ENCODE results near the gene RMC1. TPM values are rescaled to one million over a fixed set of nuclear protein-coding genes. Genes with fewer than 3 reads are reported as not detected.
"Not testable (repeated sequence)": the region's sequence is repeated elsewhere in the genome, so short reads cannot be mapped to it uniquely, and the experiment has no call there.

Gene RMC1
- total RNA-seq, 2 experiments from 2014 or later: 26.2 to 29.7 TPM

DNA sequence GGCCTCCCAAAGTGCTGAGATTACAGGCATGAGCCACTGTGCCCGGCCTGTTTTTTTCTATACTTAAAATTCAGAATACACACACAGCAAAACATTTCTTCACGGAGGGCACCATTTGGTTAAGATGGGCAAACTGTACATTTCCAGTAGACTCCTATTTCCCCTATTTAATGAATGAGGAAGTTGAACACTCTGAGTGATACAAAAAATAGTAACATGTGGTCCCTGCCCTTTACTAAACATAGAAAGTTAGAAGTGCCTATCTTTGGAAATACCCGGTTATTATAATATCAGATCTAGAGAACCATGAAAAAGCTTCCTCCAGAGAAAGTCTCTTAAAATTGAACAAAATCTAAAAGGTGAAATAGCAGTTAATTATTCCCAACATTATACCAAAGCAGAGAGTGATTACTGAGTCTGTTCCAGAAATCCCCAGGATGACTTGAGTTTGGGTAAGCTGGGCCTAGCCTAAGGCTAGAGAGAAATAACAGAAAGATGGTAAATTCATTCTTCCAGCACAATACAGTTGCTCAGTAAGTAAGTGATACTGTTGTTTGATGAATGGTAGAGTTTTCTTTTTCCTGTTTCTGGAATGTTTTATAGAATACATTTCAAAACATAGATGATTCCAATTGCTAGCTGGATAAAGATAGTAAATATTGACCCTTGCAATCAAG lies 23.3 kb upstream of the RMC1 start:
- Mint-ChIP-seq H3K36me3 (ENCODE audit: low read depth) (peaks cover 13% of the 10 kb centered on the region), H3K27ac (peak overlapping the region; percentile 38)
- intact Hi-C loops (cut with micrococcal nuclease): no loop called here

DNA sequence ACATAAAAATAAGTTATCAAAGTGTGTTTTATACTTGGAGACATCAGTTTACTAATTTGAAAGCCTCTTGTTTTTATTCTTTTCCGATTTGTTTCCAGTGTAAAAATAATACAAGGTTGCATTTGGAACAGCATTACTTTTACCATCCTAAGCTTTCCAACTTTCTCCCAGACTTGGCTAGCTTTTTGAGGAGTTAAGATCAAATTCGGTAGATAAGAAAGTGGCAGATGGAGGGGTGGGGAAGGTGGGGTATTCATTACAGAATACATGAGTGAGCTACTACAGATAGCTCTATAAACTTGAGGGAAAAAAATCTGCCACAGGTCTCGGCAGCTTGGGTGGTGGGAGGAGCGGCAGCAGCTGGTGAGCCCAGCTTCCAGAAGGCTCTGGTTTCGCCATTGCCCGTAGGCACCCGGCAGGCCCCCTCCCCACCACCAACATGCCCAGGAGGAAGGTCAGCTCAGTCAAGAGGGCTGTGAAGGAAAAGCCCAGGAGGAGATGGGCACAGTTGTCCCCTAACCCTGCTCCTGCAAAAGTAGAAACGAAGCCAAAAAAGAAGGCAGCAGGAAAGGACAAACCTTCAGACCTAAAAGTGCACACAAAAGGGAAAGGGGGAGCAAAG lies 18.6 kb upstream of the RMC1 start:
- Mint-ChIP-seq H3K27ac (peak overlapping the region; percentile 30), H3K9me3 (no peaks in the 10 kb centered on the region)
- CTCF ChIA-PET: interaction anchor here (0.6 to 2.1 kb wide), 3 partner anchors 14 to 129 kb away, joined by 3 to 13 read pairs (median 6); no protein-coding TSS in a partner anchor

More for the DNA sequence above, 23.3 kb upstream of the RMC1 start:
- Mint-ChIP-seq H3K4me3 (no peak overlapping the region), H3K27me3 (ENCODE audit: low read depth) (no peaks in the 10 kb centered on the region), H3K9me3 (no peaks in the 10 kb centered on the region), H3K4me1 (ENCODE audit: low read depth) (no peaks in the 10 kb centered on the region)
- CTCF ChIA-PET: interaction anchor here (0.6 to 2.1 kb wide), 3 partner anchors 10 to 36 kb away, joined by 4 to 6 read pairs (median 4); no protein-coding TSS in a partner anchor
- no peak for DNase-seq

DNA sequence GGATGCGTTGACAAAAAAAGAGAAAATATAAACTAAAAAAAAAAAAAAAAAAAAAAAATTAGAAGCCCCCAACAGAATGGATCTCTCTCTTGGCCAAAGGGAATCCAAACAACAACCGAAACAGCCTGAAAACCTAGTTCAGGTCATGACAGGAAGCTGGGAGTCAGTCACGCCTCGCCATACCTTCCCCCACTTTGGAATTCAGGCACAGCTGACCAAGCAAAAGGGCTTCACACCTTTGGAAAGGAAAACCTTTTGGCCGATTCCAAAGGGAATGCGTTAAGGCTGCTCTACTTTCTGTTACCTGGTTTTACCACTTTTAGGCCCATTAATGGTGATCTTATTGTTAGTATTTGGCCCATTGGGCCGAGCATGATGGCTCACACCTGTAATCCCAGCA lies 17.9 kb upstream of the RMC1 start:
- intact Hi-C loops (cut with micrococcal nuclease): loop anchor here (5.0 kb wide), 1 partner anchor 253 kb away; no protein-coding TSS in a partner anchor
- no peaks in the 10 kb centered on the region for H3K27me3 Mint-ChIP-seq (ENCODE audit: low read depth)
- H3K9me3 Mint-ChIP-seq: no peaks in the 10 kb centered on the region
- CTCF ChIA-PET: interaction anchor here (1.3 to 2.1 kb wide), 2 partner anchors 13 to 31 kb away, joined by 6 to 13 read pairs; no protein-coding TSS in a partner anchor
- H3K4me3 Mint-ChIP-seq: no peak overlapping the region
- no peak overlapping the region for H3K27ac Mint-ChIP-seq
- peaks cover 19% of the 10 kb centered on the region for H3K4me1 Mint-ChIP-seq (ENCODE audit: low read depth)
- peaks cover 5% of the 10 kb centered on the region for H3K36me3 Mint-ChIP-seq (ENCODE audit: low read depth)
- no peak for DNase-seq

More for the DNA sequence above, 18.6 kb upstream of the RMC1 start:
- Mint-ChIP-seq H3K4me1 (ENCODE audit: low read depth) (peaks cover 19% of the 10 kb centered on the region), H3K36me3 (ENCODE audit: low read depth) (peaks cover 5% of the 10 kb centered on the region), H3K27me3 (ENCODE audit: low read depth) (no peaks in the 10 kb centered on the region), H3K4me3 (no peak overlapping the region)
- intact Hi-C loops (cut with micrococcal nuclease): loop anchor here (5.0 kb wide), 1 partner anchor 252 kb away; no protein-coding TSS in a partner anchor
- DNase-seq: no peak

DNA sequence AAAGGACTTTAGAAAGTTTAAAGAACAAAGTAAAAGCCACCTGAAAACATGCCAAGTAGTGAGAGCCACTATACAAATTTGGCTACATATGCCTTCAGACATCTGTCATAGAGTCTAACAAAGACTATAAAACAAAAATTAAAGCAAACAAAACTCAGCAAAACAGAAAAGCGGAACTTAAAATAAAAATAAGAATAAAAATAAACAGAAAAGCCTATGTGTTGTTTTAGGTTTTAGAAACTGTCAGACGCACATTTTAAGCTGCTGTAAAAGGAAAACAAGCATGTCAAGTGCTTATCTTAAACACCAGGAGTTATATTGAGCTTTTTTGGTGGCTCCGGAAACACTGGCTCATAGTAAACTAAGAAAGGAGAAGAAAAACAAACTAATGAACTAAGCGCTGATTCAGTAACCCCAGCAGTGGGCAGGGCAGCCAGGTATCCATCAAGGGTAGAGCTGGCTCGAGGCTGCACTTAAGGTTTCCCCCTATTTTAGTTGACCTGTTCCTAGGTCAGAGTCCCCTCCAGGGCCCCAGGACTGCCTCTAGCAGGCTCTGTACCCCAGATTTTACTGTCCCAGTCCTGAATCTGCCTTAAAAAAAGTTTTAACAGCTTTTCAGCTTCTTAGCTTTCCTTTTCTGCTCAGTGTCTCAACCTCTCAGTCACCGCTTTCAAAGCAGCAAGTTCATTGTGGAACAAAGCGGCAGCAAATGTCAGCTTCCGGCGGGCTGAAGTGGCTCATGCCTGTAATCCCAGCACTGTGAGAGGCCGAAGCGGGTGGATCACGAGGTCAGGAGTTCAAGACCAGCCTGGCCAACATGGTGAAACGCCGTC lies 15.4 kb upstream of the RMC1 start:
- CTCF ChIA-PET: interaction anchor here (0.8 to 2.4 kb wide), 7 partner anchors 10 to 357 kb away, joined by 3 to 27 read pairs (median 4); no protein-coding TSS in a partner anchor
- Mint-ChIP-seq H3K36me3 (ENCODE audit: low read depth) (peaks cover 2% of the 10 kb centered on the region), H3K4me3 (peak overlapping the region; percentile 57), H3K4me1 (ENCODE audit: low read depth) (peaks cover 19% of the 10 kb centered on the region), H3K27ac (peak overlapping the region; percentile 86), H3K27me3 (ENCODE audit: low read depth) (no peaks in the 10 kb centered on the region), H3K9me3 (no peaks in the 10 kb centered on the region)
- intact Hi-C loops (cut with micrococcal nuclease): loop anchor here (1.0 to 5.0 kb wide), 4 partner anchors 10 to 256 kb away; partner anchors contain the start of genes RIOK3 and RMC1
- DNase-seq: peak; percentile 84

DNA sequence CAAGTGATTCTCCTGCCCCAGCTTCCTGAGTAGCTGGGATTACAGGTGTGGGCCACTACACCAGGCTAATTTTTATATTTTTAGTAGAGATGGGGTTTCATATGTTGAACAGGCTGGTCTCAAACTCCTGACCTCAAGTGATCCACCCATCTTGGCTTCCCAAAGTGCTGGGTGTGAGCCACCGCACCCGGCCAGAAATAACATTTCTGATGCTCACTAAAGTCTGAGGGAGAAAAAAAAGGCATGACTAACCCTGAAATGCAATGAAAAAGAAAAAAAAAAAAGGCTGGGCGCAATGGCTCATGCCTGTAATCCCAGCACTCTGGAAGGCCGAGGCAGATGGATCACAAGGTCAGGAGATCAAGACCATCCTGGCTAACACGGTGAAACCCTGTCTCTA lies 13.7 kb upstream of the RMC1 start:
- H3K9me3 Mint-ChIP-seq; H3K4me3 Mint-ChIP-seq; H3K27ac Mint-ChIP-seq; H3K36me3 Mint-ChIP-seq (ENCODE audit: low read depth); H3K27me3 Mint-ChIP-seq (ENCODE audit: low read depth); DNase-seq: not testable (repeated sequence)
- CTCF ChIA-PET: interaction anchor here (0.7 to 2.4 kb wide), 4 partner anchors 9 to 336 kb away, joined by 4 to 11 read pairs (median 4); no protein-coding TSS in a partner anchor
- H3K4me1 Mint-ChIP-seq (ENCODE audit: low read depth): peaks cover 19% of the 10 kb centered on the region
- intact Hi-C loops (cut with micrococcal nuclease): loop anchor here (5.0 kb wide), 1 partner anchor 257 kb away; no protein-coding TSS in a partner anchor

DNA sequence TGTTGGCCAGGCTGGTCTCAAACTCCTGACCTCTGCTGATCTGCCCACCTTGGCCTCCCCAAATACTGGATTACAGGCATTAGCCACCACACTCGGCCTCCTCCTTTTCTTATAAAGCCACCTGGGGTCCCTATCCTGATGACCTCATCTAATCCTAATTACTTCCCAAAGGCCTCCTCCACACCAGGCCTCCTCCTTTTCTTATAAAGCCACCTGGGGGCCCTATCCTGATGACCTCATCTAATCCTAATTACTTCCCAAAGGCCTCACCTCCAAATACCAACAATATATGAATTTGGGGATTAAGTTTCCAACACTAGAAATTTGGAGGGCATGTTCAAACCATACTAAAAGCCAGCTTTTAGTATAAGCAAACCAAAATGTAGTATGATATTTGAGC lies 9.7 kb upstream of the RMC1 start:
- Mint-ChIP-seq H3K36me3 (ENCODE audit: low read depth) (no peaks in the 10 kb centered on the region), H3K9me3 (no peaks in the 10 kb centered on the region), H3K27ac (no peak overlapping the region), H3K4me3 (no peak overlapping the region), H3K27me3 (ENCODE audit: low read depth) (no peaks in the 10 kb centered on the region), H3K4me1 (ENCODE audit: low read depth) (peaks cover 2% of the 10 kb centered on the region)
- DNase-seq: no peak
- intact Hi-C loops (cut with micrococcal nuclease): no loop called here
- CTCF ChIA-PET: interaction anchor here (1.2 kb wide), 1 partner anchor 22 kb away, joined by 4 read pairs; no protein-coding TSS in a partner anchor

DNA sequence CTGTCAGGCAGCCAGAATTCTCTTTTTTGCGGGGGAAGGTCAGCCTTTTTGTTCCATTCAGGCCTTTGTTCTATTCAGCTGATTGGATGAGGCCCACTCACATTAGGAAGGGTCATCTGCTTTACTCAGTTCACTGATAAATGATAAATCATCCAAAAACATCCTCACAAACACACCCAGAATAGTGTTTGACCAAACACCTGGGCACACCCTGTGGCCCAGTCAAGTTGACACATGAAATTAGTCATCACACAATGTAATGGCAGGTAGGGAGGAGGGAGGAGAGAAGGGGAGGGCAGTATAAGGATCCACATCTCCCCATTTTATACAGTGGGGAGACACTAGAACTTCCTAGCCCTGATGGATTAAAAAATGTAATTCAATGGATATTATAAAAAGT lies 8.3 kb upstream of the RMC1 start:
- Mint-ChIP-seq H3K4me3 (no peak overlapping the region), H3K9me3 (no peaks in the 10 kb centered on the region), H3K27ac (no peak overlapping the region), H3K4me1 (ENCODE audit: low read depth) (peaks cover 9% of the 10 kb centered on the region), H3K27me3 (ENCODE audit: low read depth) (no peaks in the 10 kb centered on the region), H3K36me3 (ENCODE audit: low read depth) (no peaks in the 10 kb centered on the region)
- no peak for DNase-seq
- intact Hi-C loops (cut with micrococcal nuclease): loop anchor here (5.0 kb wide), 1 partner anchor 192 kb away; the partner anchor contains the start of gene LAMA3
- CTCF ChIA-PET: no interaction called here

DNA sequence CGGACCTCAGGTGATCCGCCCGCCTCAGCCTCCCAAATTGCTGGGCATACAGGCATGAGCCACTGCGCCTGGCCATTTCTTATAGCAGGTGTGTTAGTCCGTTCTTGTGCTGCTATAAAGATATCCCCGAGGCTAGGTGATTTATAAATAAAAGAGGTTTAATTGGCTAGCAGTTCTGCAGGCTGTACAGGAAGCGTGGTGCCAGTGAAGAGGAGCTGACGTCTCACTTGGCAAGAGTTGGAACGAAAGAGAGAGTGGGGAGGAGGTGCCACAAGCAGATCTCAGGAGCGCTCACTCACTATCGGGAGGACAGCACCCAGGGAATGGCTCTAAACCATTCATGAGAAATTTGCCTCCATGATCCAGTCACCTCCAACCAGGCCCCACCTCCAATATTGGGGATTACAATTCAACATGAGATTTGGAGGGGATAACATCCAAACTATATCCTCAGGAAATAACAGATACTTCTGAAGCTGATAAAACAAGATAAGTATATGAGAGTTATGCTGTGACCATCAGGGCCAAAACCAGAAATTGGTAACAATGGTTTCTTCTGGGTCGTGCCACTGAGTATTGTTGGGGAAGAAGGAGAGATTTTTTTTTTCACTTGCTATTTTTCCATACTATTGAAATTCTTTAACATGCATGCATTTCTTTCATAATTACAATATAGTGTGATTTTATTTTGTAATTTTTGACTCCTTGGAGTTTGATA lies 7.4 kb upstream of the RMC1 start:
- CTCF ChIA-PET: interaction anchor here (0.7 to 3.8 kb wide), 4 partner anchors 8 to 41 kb away, joined by 3 to 27 read pairs (median 6); no protein-coding TSS in a partner anchor
- H3K4me1 Mint-ChIP-seq (ENCODE audit: low read depth): peaks cover 9% of the 10 kb centered on the region

DNA sequence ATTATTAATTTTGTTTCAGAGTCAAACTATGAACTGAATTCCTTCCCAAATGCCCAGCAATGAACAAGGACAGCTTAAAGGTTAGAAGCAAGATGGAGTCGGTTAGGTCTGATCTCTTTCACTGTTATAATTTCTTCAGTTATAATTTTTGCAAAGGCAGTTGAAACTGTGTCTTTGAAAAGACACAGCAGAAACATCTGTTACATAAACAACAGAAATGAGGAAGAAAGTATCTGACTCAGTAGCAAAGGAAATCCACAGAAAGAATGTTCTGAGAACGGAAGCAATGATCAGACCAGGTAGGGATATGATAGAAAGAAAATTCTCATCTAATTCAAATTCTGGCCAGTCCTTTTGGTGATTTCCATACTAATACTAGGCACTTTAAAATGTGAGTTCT lies 5.2 kb upstream of the RMC1 start:
- no peak for DNase-seq
- Mint-ChIP-seq H3K27ac (no peak overlapping the region), H3K36me3 (ENCODE audit: low read depth) (no peaks in the 10 kb centered on the region), H3K9me3 (no peaks in the 10 kb centered on the region), H3K4me3 (no peak overlapping the region), H3K27me3 (ENCODE audit: low read depth) (no peaks in the 10 kb centered on the region), H3K4me1 (ENCODE audit: low read depth) (peaks cover 15% of the 10 kb centered on the region)
- intact Hi-C loops (cut with micrococcal nuclease): loop anchor here (1.0 to 5.0 kb wide), 6 partner anchors 10 to 421 kb away; partner anchors contain the start of genes LAMA3 and NPC1
- CTCF ChIA-PET: interaction anchor here (0.5 to 3.8 kb wide), 23 partner anchors 8 to 525 kb away, joined by 3 to 27 read pairs (median 5); partner anchors contain the start of gene RIOK3

More for the DNA sequence above, 7.4 kb upstream of the RMC1 start:
- no peaks in the 10 kb centered on the region for H3K27me3 Mint-ChIP-seq (ENCODE audit: low read depth)
- DNase-seq: no peak
- H3K4me3 Mint-ChIP-seq: no peak overlapping the region
- intact Hi-C loops (cut with micrococcal nuclease): loop anchor here (5.0 kb wide), 1 partner anchor 191 kb away; the partner anchor contains the start of gene LAMA3
- no peaks in the 10 kb centered on the region for H3K36me3 Mint-ChIP-seq (ENCODE audit: low read depth)
- H3K27ac Mint-ChIP-seq: peak overlapping the region; percentile 35
- no peaks in the 10 kb centered on the region for H3K9me3 Mint-ChIP-seq

DNA sequence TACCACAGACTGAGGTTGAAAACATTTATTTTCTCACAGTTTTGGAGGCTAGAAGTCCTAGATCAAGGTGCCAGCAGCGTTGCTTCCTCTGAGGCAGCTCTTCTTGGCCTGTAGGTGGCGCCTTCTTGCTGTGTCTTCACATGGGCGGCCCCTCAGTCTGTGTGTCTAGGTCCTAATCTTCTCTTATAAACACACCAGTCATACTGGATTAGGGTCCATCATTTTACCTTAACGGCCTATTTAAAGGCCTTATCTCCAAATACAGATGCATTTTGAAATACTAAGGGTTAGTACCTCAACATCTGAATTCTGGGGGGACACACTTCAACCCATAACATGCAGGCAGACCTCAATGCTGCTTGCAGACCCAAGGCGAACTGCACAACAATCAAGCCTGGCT lies 4.4 kb upstream of the RMC1 start:
- Mint-ChIP-seq H3K27me3 (ENCODE audit: low read depth) (no peaks in the 10 kb centered on the region), H3K4me3 (no peak overlapping the region), H3K36me3 (ENCODE audit: low read depth) (no peaks in the 10 kb centered on the region), H3K27ac (no peak overlapping the region), H3K4me1 (ENCODE audit: low read depth) (peaks cover 15% of the 10 kb centered on the region), H3K9me3 (no peaks in the 10 kb centered on the region)
- CTCF ChIA-PET: interaction anchor here (0.8 to 3.8 kb wide), 20 partner anchors 9 to 524 kb away, joined by 3 to 27 read pairs (median 6); partner anchors contain the start of gene RIOK3
- intact Hi-C loops (cut with micrococcal nuclease): loop anchor here (1.0 to 5.0 kb wide), 6 partner anchors 11 to 420 kb away; partner anchors contain the start of genes LAMA3 and NPC1
- peak; percentile 85 for DNase-seq

DNA sequence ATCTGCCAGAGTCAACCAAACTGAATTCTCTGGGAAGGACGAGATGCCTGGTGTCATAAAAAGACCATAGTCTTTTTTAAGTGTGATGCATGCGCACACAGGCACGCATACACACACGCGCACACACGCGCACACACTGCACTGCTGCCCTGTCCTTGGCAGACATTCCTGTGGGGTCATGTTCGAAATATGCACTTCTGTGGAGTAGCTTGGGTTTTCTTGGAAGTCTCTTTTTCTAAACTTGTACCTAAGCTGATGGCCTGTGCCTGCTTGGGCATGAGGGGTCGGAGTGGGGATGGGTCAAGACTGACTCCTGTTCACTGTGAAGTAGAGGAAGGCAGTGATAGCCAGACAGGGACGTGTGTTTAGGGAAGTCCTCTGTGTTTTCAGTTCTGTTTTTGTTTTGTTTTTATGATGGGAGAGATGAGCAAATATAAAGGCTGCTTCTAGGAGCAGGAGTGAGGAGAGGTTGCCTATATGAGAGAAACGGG lies 4.0 kb upstream of the RMC1 start:
- no peak overlapping the region for H3K4me3 Mint-ChIP-seq

More for the DNA sequence above, 4.0 kb upstream of the RMC1 start:
- intact Hi-C loops (cut with micrococcal nuclease): loop anchor here (2.0 to 5.0 kb wide), 4 partner anchors 188 to 419 kb away; partner anchors contain the start of gene LAMA3
- Mint-ChIP-seq H3K4me1 (ENCODE audit: low read depth) (peaks cover 18% of the 10 kb centered on the region), H3K27me3 (ENCODE audit: low read depth) (no peaks in the 10 kb centered on the region), H3K9me3 (no peaks in the 10 kb centered on the region), H3K36me3 (ENCODE audit: low read depth) (no peaks in the 10 kb centered on the region), H3K27ac (no peak overlapping the region)
- no peak for DNase-seq
- CTCF ChIA-PET: interaction anchor here (0.7 to 3.8 kb wide), 12 partner anchors 9 to 204 kb away, joined by 3 to 27 read pairs (median 7); partner anchors contain the start of gene RIOK3
